Activated naive CD8-positive, alpha-beta T cell treated with anti-CD3 and anti-CD28 coated beads for 36 hours (primary cell): Measurements from ENCODE around the gene CD274. TPM values are rescaled to one million over a fixed set of nuclear protein-coding genes. Genes with fewer than 3 reads are reported as not detected.
"Not testable (repeated sequence)": the region's sequence is repeated elsewhere in the genome, so short reads cannot be mapped to it uniquely, and the experiment has no call there.

Source experiments
- DNase-seq: peaks from one replicate; pipeline ENCODE4 v3.0.0; 2021
- H3K27ac Mint-ChIP-seq: one replicate; pipeline ENCODE4 v1.8.0; 2022; ENCODE audit warnings: mild to moderate bottlenecking, moderate library complexity, mixed read lengths
- H3K27me3 Mint-ChIP-seq: one replicate; pipeline ENCODE4 v1.8.0; 2022; ENCODE audit warnings: mild to moderate bottlenecking, mixed read lengths
- H3K36me3 Mint-ChIP-seq: one replicate; pipeline ENCODE4 v1.8.0; 2021; ENCODE audit warnings: mild to moderate bottlenecking, mixed read lengths
- H3K4me1 Mint-ChIP-seq: one replicate; pipeline ENCODE4 v1.8.0; 2021; ENCODE audit warnings: mixed read lengths
- H3K4me3 Mint-ChIP-seq: one replicate; pipeline ENCODE4 v1.8.0; 2022; ENCODE audit warnings: mild to moderate bottlenecking, moderate library complexity, mixed read lengths
- H3K9me3 Mint-ChIP-seq: one replicate; pipeline ENCODE4 v1.8.0; 2022; ENCODE audit warnings: mixed read lengths
- total RNA-seq, 2 experiments: library from RNA; stranded (reverse); gene quantifications; one replicate each; pipeline ENCODE4 v1.2.3, GENCODE V29; 2021

The CD274 gene
- total RNA-seq, 2 experiments from 2014 or later, result 22.0 to 24.6 TPM

- no peak overlapping the region for H3K4me3 Mint-ChIP-seq
- peaks cover 11% of the 10 kb centered on the region for H3K9me3 Mint-ChIP-seq
- peaks cover 16% of the 10 kb centered on the region for H3K4me1 Mint-ChIP-seq
- no peak for DNase-seq
- H3K36me3 Mint-ChIP-seq, result peaks cover 39% of the 10 kb centered on the region
- no peak overlapping the region for H3K27ac Mint-ChIP-seq
- no peaks in the 10 kb centered on the region for H3K27me3 Mint-ChIP-seq
Observed at GRCh38 chr9:5470816-5471215, 20.5 kb downstream of the CD274 start.

- H3K4me3 Mint-ChIP-seq, H3K4me1 Mint-ChIP-seq, DNase-seq, H3K27me3 Mint-ChIP-seq, H3K27ac Mint-ChIP-seq: not testable (repeated sequence)
- peaks cover 18% of the 10 kb centered on the region for H3K36me3 Mint-ChIP-seq
- H3K9me3 Mint-ChIP-seq, result peaks cover 22% of the 10 kb centered on the region
Observed at GRCh38 chr9:5475611-5476010, 25.3 kb downstream of the CD274 start.

GRCh38 chr9:5478206-5478605, 27.9 kb downstream of the CD274 start:
- H3K9me3 Mint-ChIP-seq, result peaks cover 22% of the 10 kb centered on the region
- H3K27ac Mint-ChIP-seq, result no peak overlapping the region
- no peak overlapping the region for H3K4me3 Mint-ChIP-seq
- peaks cover 6% of the 10 kb centered on the region for H3K4me1 Mint-ChIP-seq
- DNase-seq, result peak; percentile 9
- H3K36me3 Mint-ChIP-seq, result peaks cover 18% of the 10 kb centered on the region
- no peaks in the 10 kb centered on the region for H3K27me3 Mint-ChIP-seq

- no peak for DNase-seq
- no peak overlapping the region for H3K27ac Mint-ChIP-seq
- H3K9me3 Mint-ChIP-seq, result peaks cover 15% of the 10 kb centered on the region
- H3K27me3 Mint-ChIP-seq, result no peaks in the 10 kb centered on the region
- H3K36me3 Mint-ChIP-seq, result peaks cover 15% of the 10 kb centered on the region
- peaks cover 6% of the 10 kb centered on the region for H3K4me1 Mint-ChIP-seq
- no peak overlapping the region for H3K4me3 Mint-ChIP-seq
Observed at GRCh38 chr9:5479994-5480694, 29.8 kb downstream of the CD274 start.

- H3K27me3 Mint-ChIP-seq, result no peaks in the 10 kb centered on the region
- H3K36me3 Mint-ChIP-seq, result peaks cover 9% of the 10 kb centered on the region
- H3K4me3 Mint-ChIP-seq, result no peak overlapping the region
- H3K27ac Mint-ChIP-seq, result no peak overlapping the region
- no peak for DNase-seq
- peaks cover 11% of the 10 kb centered on the region for H3K9me3 Mint-ChIP-seq
- H3K4me1 Mint-ChIP-seq, result peaks cover 6% of the 10 kb centered on the region
Observed at GRCh38 chr9:5480919-5481318, 30.6 kb downstream of the CD274 start.

GRCh38 chr9:5481322-5482040, 31.1 kb downstream of the CD274 start:
- no peak for DNase-seq
- Mint-ChIP-seq H3K27me3 (no peaks in the 10 kb centered on the region), H3K27ac (no peak overlapping the region), H3K4me1 (peaks cover 6% of the 10 kb centered on the region), H3K4me3 (no peak overlapping the region), H3K9me3 (peaks cover 6% of the 10 kb centered on the region), H3K36me3 (peaks cover 4% of the 10 kb centered on the region)

GRCh38 chr9:5482194-5482593, 31.9 kb downstream of the CD274 start:
- no peaks in the 10 kb centered on the region for H3K27me3 Mint-ChIP-seq
- no peak for DNase-seq
- peaks cover 6% of the 10 kb centered on the region for H3K4me1 Mint-ChIP-seq
- no peak overlapping the region for H3K4me3 Mint-ChIP-seq
- H3K36me3 Mint-ChIP-seq, result peaks cover 3% of the 10 kb centered on the region
- H3K27ac Mint-ChIP-seq, result no peak overlapping the region
- peaks cover 5% of the 10 kb centered on the region for H3K9me3 Mint-ChIP-seq

- no peak for DNase-seq
- no peak overlapping the region for H3K4me3 Mint-ChIP-seq
- no peaks in the 10 kb centered on the region for H3K27me3 Mint-ChIP-seq
- H3K36me3 Mint-ChIP-seq, result peaks cover 3% of the 10 kb centered on the region
- peaks cover 3% of the 10 kb centered on the region for H3K4me1 Mint-ChIP-seq
- peaks cover 2% of the 10 kb centered on the region for H3K9me3 Mint-ChIP-seq
- no peak overlapping the region for H3K27ac Mint-ChIP-seq
Observed at GRCh38 chr9:5483306-5483705, 33.0 kb downstream of the CD274 start.

GRCh38 chr9:5485378-5486085, 35.2 kb downstream of the CD274 start:
- no peak overlapping the region for H3K4me3 Mint-ChIP-seq
- no peaks in the 10 kb centered on the region for H3K4me1 Mint-ChIP-seq
- H3K9me3 Mint-ChIP-seq, result no peaks in the 10 kb centered on the region
- no peaks in the 10 kb centered on the region for H3K27me3 Mint-ChIP-seq
- no peak overlapping the region for H3K27ac Mint-ChIP-seq
- no peak for DNase-seq
- H3K36me3 Mint-ChIP-seq, result no peaks in the 10 kb centered on the region

GRCh38 chr9:5486988-5487387, 36.6 kb downstream of the CD274 start:
- Mint-ChIP-seq H3K9me3 (no peaks in the 10 kb centered on the region), H3K4me3 (no peak overlapping the region), H3K27ac (no peak overlapping the region), H3K27me3 (no peaks in the 10 kb centered on the region), H3K36me3 (no peaks in the 10 kb centered on the region), H3K4me1 (no peaks in the 10 kb centered on the region)
- DNase-seq, result no peak

GRCh38 chr9:5488221-5489008, 38.1 kb downstream of the CD274 start:
- peaks cover under 1% of the 10 kb centered on the region for H3K9me3 Mint-ChIP-seq
- H3K27ac Mint-ChIP-seq, result no peak overlapping the region
- H3K4me3 Mint-ChIP-seq, result no peak overlapping the region
- DNase-seq, result no peak
- no peaks in the 10 kb centered on the region for H3K36me3 Mint-ChIP-seq
- peaks cover 4% of the 10 kb centered on the region for H3K4me1 Mint-ChIP-seq
- H3K27me3 Mint-ChIP-seq, result no peaks in the 10 kb centered on the region

GRCh38 chr9:5489630-5490490, 39.5 kb downstream of the CD274 start:
- Mint-ChIP-seq H3K27ac (no peak overlapping the region), H3K4me3 (no peak overlapping the region), H3K4me1 (peaks cover 11% of the 10 kb centered on the region), H3K36me3 (no peaks in the 10 kb centered on the region), H3K9me3 (peaks cover 1% of the 10 kb centered on the region), H3K27me3 (no peaks in the 10 kb centered on the region)
- DNase-seq, result no peak

- peaks cover 11% of the 10 kb centered on the region for H3K4me1 Mint-ChIP-seq
- H3K27ac Mint-ChIP-seq, result no peak overlapping the region
- H3K9me3 Mint-ChIP-seq, result peaks cover 1% of the 10 kb centered on the region
- H3K27me3 Mint-ChIP-seq, result no peaks in the 10 kb centered on the region
- DNase-seq, result no peak
- no peak overlapping the region for H3K4me3 Mint-ChIP-seq
- H3K36me3 Mint-ChIP-seq, result no peaks in the 10 kb centered on the region
Observed at GRCh38 chr9:5492965-5493678, 42.8 kb downstream of the CD274 start.
